HG02852 (cell line): ENCODE measurements around the gene ELL3.
A peak's percentile ranks its signal among the peaks of the same experiment; 100 is the strongest.
"Not testable (repeated sequence)": the region's sequence is repeated elsewhere in the genome, so short reads cannot be mapped to it uniquely, and the experiment has no call there.

Source experiments
- ATAC-seq: cut with Tn5 transposase; IDR thresholded peaks from one replicate; pipeline ENCODE4 v1.9.1; 2021; ENCODE audit warnings: mild to moderate bottlenecking, moderate library complexity; ENCODE audit not compliant: unreplicated experiment

ELL3 gene

DNA sequence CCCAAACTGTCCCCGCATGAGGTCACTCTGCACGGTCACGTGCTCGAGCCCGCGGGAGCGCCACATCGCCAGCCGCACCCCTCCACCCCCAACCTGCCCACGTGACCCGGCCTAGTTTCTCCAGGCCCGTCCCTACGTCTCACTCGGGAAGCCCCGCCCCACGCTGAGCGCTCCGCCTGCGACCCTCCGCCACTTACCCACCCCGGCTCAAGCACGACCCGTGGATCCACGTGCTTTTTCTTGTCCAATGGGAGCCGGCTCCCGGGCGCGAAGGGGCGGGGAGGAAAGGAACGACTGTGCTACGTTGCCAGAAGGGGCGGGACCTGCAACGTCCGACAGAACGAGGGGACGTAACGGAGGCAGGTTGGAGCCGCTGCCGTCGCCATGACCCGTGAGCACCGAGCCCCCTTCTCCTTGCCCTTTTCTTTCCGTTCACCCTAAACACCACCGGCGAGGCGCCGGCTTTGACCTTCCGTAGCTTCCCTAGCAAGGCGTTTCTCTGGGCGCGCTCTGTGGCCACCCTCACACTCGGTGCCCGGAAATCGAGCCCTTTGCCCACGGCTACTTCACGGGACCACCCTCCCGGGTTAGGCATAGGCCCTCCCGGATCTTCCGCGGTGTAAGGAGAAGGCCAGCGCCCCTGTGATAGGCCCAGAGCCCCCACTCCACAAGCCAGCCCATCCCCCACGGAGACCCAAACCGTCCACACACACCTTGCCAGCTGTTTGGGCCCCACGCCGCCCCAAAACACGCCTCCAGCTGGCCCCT, 15.4 kb upstream of the ELL3 start, which contains the start of gene SERF2:
TSS of gene SERF2 (plus strand) at position 328 of the 768 bp plus-strand sequence. CDS start at position 385, 57 bp downstream.
- peak; percentile 89 for ATAC-seq

DNA sequence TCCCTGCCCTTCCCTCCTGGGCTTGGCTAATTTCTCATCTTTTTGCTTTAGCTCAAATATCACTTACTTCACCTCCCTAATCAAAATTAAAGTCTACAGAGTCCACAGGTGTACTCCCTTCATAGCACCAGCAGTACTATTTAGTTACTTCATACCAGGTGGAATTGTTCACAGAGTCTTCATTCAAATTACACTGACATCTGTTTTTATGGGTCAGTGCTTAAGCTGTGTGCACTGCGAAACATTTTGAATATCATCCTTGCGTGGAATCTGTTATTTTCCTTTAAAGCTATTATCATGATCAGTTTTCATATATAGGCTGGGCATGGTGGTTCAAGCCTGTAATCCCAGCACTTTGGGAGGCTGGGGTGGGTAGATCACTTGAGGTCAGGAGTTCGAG, 12.6 kb upstream of the ELL3 start:
- no peak for ATAC-seq

DNA sequence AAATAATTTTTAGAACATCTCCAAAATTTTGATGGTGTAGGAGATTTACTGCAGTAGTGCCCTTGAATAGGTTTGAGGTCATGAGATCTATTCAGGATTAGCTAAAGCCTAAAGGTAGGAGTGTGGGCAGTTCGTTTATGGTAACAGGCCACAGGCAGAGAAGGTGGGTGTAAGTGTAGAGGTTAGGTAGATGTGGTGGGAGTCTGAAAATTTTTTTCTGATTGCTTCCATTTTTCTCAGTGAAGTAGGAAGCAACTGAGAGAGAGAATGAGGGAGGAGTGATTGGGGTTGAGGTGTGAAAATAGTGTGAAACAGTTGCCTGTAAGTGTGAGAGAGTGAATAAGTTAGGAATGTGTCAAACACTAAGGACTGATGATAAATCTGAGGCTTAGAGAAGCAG, 2.2 kb upstream of the ELL3 start:
- no peak for ATAC-seq

DNA sequence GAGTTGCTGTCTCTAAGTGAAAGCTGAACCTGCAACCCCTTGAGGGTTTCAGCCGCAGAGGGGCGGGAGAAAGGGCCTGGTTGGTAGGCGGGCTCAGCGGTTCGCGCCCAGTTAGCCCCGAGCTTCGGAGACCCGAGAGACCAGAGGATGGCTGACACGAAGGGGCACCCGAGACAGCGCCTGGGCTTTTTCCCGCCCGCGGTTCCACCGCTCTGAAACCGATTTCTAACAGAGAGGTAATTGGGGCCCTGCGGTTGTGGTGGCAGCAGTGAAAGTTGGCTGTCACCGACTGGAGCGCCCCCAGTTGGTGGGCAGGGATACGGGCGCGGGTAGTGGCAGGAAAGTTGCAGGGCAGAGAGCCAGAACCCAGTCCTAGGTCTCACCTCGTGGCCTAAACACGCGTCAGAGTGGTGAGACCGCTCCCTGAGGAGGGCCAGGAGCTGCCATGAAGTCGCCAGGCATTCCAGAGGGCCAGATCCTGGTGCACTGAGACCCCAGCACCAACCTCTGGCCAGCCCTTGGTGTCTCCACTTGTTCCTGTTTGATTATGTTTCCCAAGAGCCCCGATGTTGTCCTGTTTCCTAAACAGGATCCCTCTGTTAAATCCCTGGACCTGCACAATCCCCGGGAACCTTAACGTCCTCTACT, 625 bp upstream of the ELL3 start:
- ATAC-seq, result peak; percentile 61

DNA sequence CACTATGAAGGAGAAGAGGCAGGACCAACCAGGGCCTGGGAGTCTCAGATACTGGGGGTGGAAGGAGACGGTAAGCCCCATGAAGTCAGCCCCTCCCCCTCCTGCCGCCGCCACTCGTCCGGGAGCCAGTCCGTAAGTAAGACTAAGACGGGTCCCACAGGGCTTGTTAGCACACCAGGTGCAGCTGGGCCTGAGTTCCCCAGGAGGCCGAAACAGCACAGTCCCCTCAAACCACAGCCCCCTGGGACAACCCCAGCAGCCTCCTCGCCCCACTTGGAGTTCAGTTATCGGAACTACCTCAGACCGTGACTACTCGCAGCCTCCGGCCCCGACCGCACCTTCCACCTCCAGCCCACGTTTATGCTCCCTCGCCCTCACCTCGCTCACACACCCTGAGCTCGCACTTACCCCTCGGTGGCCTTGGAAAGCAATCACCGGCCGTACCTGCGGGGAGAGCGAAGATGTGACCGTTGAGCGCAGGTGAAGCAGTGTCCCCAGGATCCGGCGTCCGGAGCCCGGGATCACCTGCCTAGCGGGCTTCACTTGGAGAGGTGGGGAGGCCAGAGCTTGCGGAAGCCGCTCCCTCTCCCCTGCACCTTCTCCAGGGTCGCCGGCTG, 557 bp downstream of the ELL3 start:
- ATAC-seq, result peak; percentile 67

DNA sequence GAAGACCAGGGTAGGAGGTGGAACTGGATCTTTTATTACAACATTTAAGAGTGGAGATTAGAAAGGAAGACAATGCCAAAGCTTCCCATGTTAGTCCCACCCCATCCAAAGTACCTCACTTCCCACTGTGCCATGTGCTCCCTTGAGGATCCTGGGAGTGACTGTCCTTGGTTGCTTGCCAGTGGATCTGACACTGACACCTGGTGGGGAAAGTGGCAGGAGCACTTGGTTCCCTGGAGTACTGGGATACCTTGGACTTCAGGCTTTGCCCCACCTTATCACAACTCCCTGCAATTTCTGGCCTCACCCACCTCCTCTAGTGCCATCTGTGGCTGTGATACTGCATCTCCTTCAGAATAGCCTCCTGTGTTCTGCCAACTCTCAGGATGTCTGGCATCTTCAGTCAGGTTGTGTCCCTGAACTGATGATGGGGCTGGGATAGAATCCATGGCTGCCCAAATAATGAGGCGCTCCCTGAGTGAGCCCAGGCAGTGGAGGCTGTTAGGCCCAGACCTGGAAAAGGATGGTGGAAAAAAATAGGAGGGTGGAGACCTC, 1.3 kb downstream of the ELL3 start:
- no peak for ATAC-seq

DNA sequence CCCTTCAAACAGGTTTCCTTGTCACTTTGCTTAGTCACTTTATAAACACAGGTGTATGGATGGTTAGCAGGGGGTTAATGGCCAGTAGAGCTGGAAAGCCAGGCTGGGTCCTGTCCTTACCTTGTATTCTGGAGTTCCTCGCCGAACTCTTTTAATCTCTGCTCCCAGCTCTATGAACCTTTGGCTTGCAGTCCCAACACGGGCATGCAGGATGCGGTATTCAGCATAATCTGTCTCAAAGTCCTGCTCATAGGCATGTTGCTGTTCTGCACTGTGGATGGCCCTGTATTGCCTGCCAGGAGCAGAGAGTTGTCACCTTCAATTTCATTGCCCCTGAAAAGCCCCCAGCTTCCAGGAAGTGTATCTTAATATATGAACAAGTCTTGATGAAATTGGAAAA, 2.7 kb downstream of the ELL3 start:
- no peak for ATAC-seq

DNA sequence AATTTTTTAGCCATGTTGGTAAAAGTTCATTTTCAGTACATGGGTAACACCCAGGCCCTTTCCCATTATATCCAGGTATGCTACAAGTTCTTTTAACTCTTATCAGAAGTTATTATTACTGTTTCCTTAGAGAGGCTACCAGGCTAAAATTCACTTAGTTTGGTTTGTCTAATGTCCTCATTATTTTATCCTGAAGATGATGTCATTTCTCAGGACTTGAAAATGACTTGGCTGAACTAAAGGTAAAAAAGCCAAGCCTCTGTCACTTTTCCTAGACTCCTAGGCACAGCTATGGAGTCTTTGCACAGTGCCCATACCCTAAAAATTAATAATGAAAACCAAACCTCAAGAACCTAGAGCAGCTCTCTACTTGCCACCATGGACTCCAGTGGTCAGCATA, 4.1 kb downstream of the ELL3 start:
- no peak for ATAC-seq

DNA sequence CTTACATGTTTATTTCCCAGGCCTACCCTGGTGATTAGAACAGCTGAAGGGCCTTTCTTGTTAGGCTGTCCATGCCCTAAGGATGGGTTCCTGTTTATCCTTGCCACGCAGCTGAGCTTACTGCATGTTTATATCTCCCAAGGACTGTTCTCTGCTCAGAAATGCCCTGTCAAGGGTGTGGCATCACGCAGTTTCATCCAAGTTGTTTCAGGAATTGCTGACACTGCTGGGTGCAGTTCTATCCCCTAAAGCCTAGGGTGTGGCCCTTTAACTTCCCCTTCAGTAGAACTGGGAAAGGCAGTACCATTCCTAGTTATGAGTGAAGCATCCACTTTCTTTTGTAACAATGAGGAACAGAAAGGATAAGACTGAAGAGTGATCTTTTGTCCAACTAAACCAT, 5.0 kb downstream of the ELL3 start:
- ATAC-seq, result no peak

DNA sequence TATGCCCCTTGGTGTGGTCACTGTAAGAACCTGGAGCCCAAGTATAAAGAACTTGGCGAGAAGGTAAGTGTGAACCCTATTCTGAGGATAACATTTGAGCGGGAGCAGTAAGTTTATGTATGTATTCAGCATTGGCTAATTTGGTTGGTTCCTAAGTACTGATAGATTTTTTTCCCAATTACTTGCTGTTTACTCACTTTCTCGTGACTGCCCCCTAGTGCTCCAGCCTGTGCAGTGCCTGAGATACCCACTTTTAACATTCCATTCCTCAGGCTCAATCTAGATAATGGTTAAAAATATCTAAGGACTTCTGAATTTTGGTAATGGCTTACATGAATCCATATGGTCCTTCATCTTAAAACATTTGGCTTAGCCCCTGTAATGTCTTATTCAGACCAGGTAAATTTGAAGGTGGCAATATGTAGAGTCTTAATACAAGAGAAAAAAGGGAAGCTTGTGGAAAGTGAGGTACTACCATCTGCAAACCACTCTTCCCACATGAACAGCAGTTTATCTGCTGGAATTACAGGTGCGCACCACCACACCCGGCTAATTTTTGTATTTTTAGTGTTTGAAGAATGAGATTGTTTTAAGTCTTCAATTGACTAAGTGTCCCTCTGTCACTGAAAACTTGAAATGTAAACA, 7.1 kb downstream of the ELL3 start:
- no peak for ATAC-seq

DNA sequence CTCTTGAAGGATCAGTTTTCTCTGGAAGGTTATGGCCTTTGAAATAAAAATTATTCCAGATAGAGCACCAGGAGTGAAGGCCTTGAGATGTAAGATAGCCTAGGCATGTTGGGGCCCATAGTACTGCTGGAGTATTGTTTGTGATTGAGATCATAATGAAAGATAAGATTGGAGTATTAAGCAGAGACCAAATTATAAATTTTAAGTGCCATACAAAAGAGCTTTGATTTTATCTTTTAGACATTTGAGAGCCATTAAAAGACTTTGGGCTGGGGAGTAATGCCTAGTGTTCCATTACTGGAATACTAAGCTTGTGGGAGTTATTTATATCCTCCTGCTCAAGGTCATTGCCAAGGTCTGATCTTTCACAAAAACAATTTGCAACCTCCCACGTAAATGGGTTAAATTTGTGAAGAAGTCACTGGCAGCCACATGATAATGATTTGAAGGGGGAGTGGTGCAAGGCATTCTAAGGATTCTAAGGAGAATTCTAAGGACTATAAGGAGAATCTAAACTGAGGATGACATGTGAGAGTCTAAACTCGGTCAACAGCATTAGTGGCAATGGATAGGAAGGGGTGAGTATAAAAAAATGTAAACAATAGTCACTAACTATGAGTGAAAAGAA, 12.8 kb downstream of the ELL3 start:
- no peak for ATAC-seq

DNA sequence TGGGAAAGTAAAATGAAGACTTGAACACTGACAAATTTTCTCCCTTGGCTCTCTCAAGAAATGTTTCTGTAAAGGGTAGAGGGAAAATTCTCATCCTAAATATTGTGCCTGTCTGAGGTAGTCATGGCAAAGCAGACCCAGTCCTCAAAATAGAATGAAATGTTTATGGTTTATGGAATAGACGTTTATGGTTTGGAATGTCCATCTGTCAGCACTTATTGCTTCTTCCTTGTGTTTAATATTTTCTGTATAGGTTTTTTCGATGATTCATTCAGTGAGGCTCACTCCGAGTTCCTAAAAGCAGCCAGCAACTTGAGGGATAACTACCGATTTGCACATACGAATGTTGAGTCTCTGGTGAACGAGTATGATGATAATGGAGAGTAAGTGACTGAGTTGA, 13.9 kb downstream of the ELL3 start:
- no peak for ATAC-seq

DNA sequence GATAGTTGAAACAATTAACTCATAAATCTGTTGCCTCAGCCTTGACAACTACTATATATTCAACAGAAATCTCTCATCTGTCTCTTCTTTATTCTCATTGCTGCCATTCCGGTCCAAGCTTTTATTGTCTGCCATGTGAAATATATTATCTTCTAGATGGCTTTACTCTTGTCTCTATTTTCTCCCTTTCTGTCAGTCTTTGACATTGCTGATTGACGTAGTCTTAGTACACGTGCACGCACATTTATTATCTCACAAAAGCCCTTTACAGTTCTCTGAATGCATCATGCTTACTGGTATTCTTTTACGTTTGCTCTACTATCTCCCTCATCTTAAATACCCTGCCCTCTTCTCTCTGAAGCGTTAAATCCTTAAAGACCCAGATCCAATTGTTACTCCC, 24.9 kb downstream of the ELL3 start:
- ATAC-seq, result no peak

DNA sequence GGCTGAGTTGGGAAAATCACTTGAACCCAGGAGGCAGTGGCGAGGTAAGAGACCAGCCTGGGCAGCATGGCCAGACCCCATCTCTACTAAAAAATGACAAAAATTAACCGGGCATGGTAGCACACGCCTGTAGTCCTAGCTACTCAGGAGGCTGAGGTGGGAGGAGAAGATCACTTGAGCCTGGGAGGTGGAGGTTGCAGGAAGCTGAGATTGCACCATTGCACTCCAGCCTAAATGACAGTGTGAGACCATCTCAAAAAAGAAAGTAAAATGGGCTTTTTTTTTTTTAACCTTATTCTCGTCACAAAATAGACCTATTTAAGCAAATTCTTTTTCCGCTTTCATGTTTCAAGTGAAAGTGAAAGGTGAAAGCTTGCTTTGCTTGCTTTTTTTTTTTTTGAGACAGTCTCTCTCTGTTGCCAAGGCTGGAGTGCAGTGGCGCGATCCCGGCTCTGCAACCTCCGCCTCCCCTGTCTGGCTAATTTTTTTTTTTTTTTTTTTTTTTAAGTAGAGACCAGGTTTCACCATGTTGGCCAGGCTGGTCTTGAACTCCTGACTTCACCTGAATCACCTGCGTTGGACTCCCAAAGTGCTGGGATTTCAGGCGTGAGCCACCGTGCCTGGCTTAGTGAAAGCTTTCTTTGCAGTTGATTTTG, 26.9 kb downstream of the ELL3 start:
- peak; percentile 39 for ATAC-seq

DNA sequence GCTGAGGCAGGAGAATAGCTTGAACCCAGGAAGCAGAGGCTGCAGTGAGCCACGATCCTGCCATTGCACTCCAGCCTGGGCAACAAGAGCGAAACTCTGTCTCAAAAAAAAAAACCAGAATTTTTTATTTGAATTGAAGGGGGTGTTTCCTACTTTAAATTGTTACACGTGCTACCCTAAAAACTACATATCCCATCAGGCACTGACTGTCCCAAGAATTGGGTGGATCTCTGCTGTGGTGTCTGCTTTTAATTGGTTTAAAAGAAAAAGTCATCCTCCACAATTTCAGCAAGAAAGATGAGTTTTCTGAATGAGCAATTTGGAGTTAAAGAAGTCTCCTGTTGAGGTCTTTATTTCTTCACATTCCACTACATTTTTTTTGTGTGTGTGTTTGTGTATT, 28.4 kb downstream of the ELL3 start:
- ATAC-seq, result no peak

DNA sequence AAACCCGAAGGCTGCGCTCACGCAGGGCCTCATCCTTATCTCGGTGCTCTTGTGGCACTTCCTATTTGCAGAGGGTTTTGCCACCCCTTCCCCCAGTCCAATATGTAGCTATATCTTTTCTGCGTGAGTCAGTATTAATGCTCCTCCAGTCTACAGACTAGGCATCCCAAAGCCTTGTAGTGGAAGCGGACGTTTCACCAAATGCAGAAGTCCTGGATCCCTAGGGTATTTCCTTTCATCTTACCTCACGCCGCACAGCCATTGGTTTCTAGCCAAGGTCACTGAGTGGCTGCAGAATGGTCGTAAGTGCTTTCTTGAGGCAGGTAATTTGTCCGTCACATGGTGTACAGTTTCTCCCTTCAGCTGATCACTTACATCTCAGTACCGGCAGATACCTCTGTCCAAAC, 29.9 kb downstream of the ELL3 start:
- peak; percentile 14 for ATAC-seq

DNA sequence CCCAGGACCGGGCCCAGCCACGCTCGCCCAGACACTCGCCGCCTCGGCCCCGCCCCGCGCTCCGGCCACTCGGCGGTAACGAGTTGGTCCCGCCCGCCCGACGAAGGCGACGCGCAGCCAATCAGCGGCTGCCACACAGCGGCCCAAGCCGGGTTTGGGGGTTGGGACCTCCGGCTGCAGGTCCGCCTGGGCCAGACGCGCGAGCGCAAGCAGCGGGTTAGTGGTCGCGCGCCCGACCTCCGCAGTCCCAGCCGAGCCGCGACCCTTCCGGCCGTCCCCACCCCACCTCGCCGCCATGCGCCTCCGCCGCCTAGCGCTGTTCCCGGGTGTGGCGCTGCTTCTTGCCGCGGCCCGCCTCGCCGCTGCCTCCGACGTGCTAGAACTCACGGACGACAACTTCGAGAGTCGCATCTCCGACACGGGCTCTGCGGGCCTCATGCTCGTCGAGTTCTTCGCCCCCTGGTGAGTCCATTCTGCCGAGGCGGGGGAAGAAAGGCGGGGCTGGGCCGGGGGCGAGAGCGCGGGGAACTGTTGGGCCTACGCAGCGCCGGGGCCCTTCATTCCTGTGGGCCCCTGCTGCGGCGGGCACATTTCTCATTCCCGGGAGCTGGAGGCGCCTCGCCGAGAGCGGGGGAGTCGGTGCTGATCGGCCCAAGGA, 30.4 kb downstream of the ELL3 start, which contains the start of gene PDIA3:
TSS of gene PDIA3 (plus strand) at position 194 of the 658 bp plus-strand sequence. CDS start at position 296, 102 bp downstream.
- peak; percentile 72 for ATAC-seq

DNA sequence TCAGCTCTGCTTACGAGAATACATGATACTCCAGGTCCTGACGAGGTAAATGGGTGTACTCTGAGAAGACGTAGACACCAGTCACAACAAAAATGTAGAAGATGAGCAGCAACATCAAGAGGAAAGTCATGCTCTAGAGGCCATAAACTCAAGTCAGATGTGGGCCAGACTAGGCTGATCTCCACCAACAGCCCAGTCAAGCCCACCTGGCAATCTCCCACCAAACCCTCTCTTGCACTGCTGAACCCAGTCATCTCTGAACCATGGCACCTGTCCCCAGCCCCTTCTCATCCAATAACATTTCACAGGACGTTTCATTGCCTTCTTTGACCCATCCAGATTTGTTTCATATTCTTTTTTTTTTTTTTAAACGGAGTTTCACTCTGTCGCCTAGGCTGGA, 41.4 kb downstream of the ELL3 start:
- ATAC-seq, result peak; percentile 54

DNA sequence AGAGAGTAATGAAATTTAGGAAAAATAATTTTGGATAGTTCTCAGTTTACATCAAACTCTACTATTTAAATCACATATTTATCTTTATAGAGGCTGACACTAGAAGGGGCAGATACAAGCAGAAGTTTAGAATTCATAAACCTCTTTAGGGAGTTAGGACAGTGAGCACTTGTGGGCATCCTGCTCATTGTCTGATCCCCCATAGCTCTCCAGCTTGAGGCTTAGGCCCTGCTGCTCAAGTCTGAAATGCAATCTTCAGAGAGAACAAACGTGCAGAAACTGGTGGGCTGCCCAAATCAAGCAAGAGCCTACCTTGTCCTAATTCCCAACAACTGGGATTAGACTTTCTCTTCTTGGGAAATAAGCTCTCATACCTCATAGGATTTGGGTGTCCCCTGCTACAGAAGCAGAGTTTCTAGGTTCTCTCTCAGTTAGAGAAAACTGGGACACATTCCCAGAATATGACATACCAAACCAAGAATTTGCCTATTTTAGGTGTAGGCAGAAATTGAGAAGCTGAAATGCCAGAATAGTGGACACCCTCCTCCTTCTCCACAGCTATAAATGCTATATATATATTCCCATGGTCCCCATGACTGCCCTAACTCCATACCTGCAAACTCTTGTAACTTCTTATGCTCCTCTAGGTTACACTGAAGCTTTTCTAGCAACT, 48.6 kb downstream of the ELL3 start:
- ATAC-seq, result not testable (repeated sequence)
